ENCODE results near the gene RIMS3. TPM values are rescaled to one million over a fixed set of nuclear protein-coding genes. Genes with fewer than 3 reads are reported as not detected.
"Not testable (repeated sequence)": the region's sequence is repeated elsewhere in the genome, so short reads cannot be mapped to it uniquely, and the experiment has no call there.

Gene RIMS3
- total RNA-seq, 1 donor from 2014 or later = 0.52 TPM

- Histone ChIP-seq H3K27me3 (ENCODE audit: control insufficient read depth in 3 of 3, insufficient read depth in 3 of 3, low read length in 3 of 3) (no peaks in the 10 kb centered on the region), H3K4me3 (ENCODE audit: low read length in 3 of 3) (no peak overlapping the region), H3K9ac (ENCODE audit: low read depth in 1 of 3, low read length in 3 of 3) (no peak overlapping the region), H3K4me1 (ENCODE audit: control insufficient read depth in 3 of 3, insufficient read depth in 3 of 3, low read length in 3 of 3) (peaks cover 18 to 38% (median 31%) of the 10 kb centered on the region in 3 donors), H3K9me3 (ENCODE audit: control insufficient read depth in 3 of 3, low read length in 3 of 3) (no peaks in the 10 kb centered on the region), H3K36me3 (ENCODE audit: control insufficient read depth in 3 of 3, insufficient read depth in 3 of 3, low read length in 3 of 3) (no peaks in the 10 kb centered on the region), H3K27ac (ENCODE audit: low read depth, low read length) (no peak overlapping the region)
Observed at GRCh38 chr1:40706626-40707025, 41.1 kb upstream of the RIMS3 start.

GRCh38 chr1:40704817-40705733 lies 39.6 kb upstream of the RIMS3 start:
- peaks cover 14 to 30% (median 27%) of the 10 kb centered on the region in 3 donors for H3K4me1 ChIP-seq (ENCODE audit: control insufficient read depth in 3 of 3, insufficient read depth in 3 of 3, low read length in 3 of 3)
- no peaks in the 10 kb centered on the region for H3K36me3 ChIP-seq (ENCODE audit: control insufficient read depth in 3 of 3, insufficient read depth in 3 of 3, low read length in 3 of 3)
- no peaks in the 10 kb centered on the region for H3K27me3 ChIP-seq (ENCODE audit: control insufficient read depth in 3 of 3, insufficient read depth in 3 of 3, low read length in 3 of 3)
- H3K9ac ChIP-seq (ENCODE audit: low read depth in 1 of 3, low read length in 3 of 3) = no peak overlapping the region
- H3K27ac ChIP-seq (ENCODE audit: low read depth, low read length) = no peak overlapping the region
- H3K9me3 ChIP-seq (ENCODE audit: control insufficient read depth in 3 of 3, low read length in 3 of 3) = no peaks in the 10 kb centered on the region
- H3K4me3 ChIP-seq (ENCODE audit: low read length in 3 of 3) = no peak overlapping the region

- no peak overlapping the region for H3K4me3 ChIP-seq (ENCODE audit: low read length in 3 of 3)
- H3K36me3 ChIP-seq (ENCODE audit: control insufficient read depth in 3 of 3, insufficient read depth in 3 of 3, low read length in 3 of 3) = no peaks in the 10 kb centered on the region
- peaks cover 13 to 34% (median 19%) of the 10 kb centered on the region in 3 donors for H3K4me1 ChIP-seq (ENCODE audit: control insufficient read depth in 3 of 3, insufficient read depth in 3 of 3, low read length in 3 of 3)
- no peak overlapping the region for H3K9ac ChIP-seq (ENCODE audit: low read depth in 1 of 3, low read length in 3 of 3)
- H3K9me3 ChIP-seq (ENCODE audit: control insufficient read depth in 3 of 3, low read length in 3 of 3) = no peaks in the 10 kb centered on the region
- H3K27ac ChIP-seq (ENCODE audit: low read depth, low read length) = no peak overlapping the region
- no peaks in the 10 kb centered on the region for H3K27me3 ChIP-seq (ENCODE audit: control insufficient read depth in 3 of 3, insufficient read depth in 3 of 3, low read length in 3 of 3)
Observed at GRCh38 chr1:40703316-40703715, 37.8 kb upstream of the RIMS3 start.

GRCh38 chr1:40702810-40703209 lies 37.3 kb upstream of the RIMS3 start:
- H3K9me3 ChIP-seq (ENCODE audit: control insufficient read depth in 3 of 3, low read length in 3 of 3); H3K27me3 ChIP-seq (ENCODE audit: control insufficient read depth in 3 of 3, insufficient read depth in 3 of 3, low read length in 3 of 3); H3K36me3 ChIP-seq (ENCODE audit: control insufficient read depth in 3 of 3, insufficient read depth in 3 of 3, low read length in 3 of 3); H3K4me3 ChIP-seq (ENCODE audit: low read length in 3 of 3); H3K27ac ChIP-seq (ENCODE audit: low read depth, low read length); H3K9ac ChIP-seq (ENCODE audit: low read depth in 1 of 3, low read length in 3 of 3): not testable (repeated sequence)
- H3K4me1 ChIP-seq (ENCODE audit: control insufficient read depth in 3 of 3, insufficient read depth in 3 of 3, low read length in 3 of 3) = peaks cover 10 to 33% (median 17%) of the 10 kb centered on the region in 3 donors

GRCh38 chr1:40701684-40702083 lies 36.2 kb upstream of the RIMS3 start:
- Histone ChIP-seq H3K27ac (ENCODE audit: low read depth, low read length) (no peak overlapping the region), H3K36me3 (ENCODE audit: control insufficient read depth in 3 of 3, insufficient read depth in 3 of 3, low read length in 3 of 3) (no peaks in the 10 kb centered on the region), H3K9me3 (ENCODE audit: control insufficient read depth in 3 of 3, low read length in 3 of 3) (no peaks in the 10 kb centered on the region), H3K9ac (ENCODE audit: low read depth in 1 of 3, low read length in 3 of 3) (no peak overlapping the region), H3K4me1 (ENCODE audit: control insufficient read depth in 3 of 3, insufficient read depth in 3 of 3, low read length in 3 of 3) (peaks cover 10 to 39% (median 17%) of the 10 kb centered on the region in 3 donors), H3K4me3 (ENCODE audit: low read length in 3 of 3) (no peak overlapping the region), H3K27me3 (ENCODE audit: control insufficient read depth in 3 of 3, insufficient read depth in 3 of 3, low read length in 3 of 3) (no peaks in the 10 kb centered on the region)

GRCh38 chr1:40699787-40700186 lies 34.3 kb upstream of the RIMS3 start:
- Histone ChIP-seq H3K9me3 (ENCODE audit: control insufficient read depth in 3 of 3, low read length in 3 of 3) (no peaks in the 10 kb centered on the region), H3K9ac (ENCODE audit: low read depth in 1 of 3, low read length in 3 of 3) (no peak overlapping the region), H3K4me1 (ENCODE audit: control insufficient read depth in 3 of 3, insufficient read depth in 3 of 3, low read length in 3 of 3) (peaks cover 6 to 35% (median 13%) of the 10 kb centered on the region in 3 donors), H3K27me3 (ENCODE audit: control insufficient read depth in 3 of 3, insufficient read depth in 3 of 3, low read length in 3 of 3) (no peaks in the 10 kb centered on the region), H3K4me3 (ENCODE audit: low read length in 3 of 3) (no peak overlapping the region), H3K27ac (ENCODE audit: low read depth, low read length) (no peak overlapping the region), H3K36me3 (ENCODE audit: control insufficient read depth in 3 of 3, insufficient read depth in 3 of 3, low read length in 3 of 3) (no peaks in the 10 kb centered on the region)

GRCh38 chr1:40697436-40697835 lies 32.0 kb upstream of the RIMS3 start:
- Histone ChIP-seq H3K27ac (ENCODE audit: low read depth, low read length) (no peak overlapping the region), H3K4me1 (ENCODE audit: control insufficient read depth in 3 of 3, insufficient read depth in 3 of 3, low read length in 3 of 3) (peaks cover 13 to 39% (median 14%) of the 10 kb centered on the region in 3 donors), H3K9ac (ENCODE audit: low read depth in 1 of 3, low read length in 3 of 3) (no peak overlapping the region), H3K4me3 (ENCODE audit: low read length in 3 of 3) (no peak overlapping the region), H3K36me3 (ENCODE audit: control insufficient read depth in 3 of 3, insufficient read depth in 3 of 3, low read length in 3 of 3) (no peaks in the 10 kb centered on the region), H3K9me3 (ENCODE audit: control insufficient read depth in 3 of 3, low read length in 3 of 3) (no peaks in the 10 kb centered on the region), H3K27me3 (ENCODE audit: control insufficient read depth in 3 of 3, insufficient read depth in 3 of 3, low read length in 3 of 3) (no peaks in the 10 kb centered on the region)

- H3K27ac ChIP-seq (ENCODE audit: low read depth, low read length) = no peak overlapping the region
- no peak overlapping the region for H3K9ac ChIP-seq (ENCODE audit: low read depth in 1 of 3, low read length in 3 of 3)
- H3K27me3 ChIP-seq (ENCODE audit: control insufficient read depth in 3 of 3, insufficient read depth in 3 of 3, low read length in 3 of 3) = no peaks in the 10 kb centered on the region
- no peaks in the 10 kb centered on the region for H3K36me3 ChIP-seq (ENCODE audit: control insufficient read depth in 3 of 3, insufficient read depth in 3 of 3, low read length in 3 of 3)
- no peak overlapping the region for H3K4me3 ChIP-seq (ENCODE audit: low read length in 3 of 3)
- peaks cover 17 to 43% (median 17%) of the 10 kb centered on the region in 3 donors for H3K4me1 ChIP-seq (ENCODE audit: control insufficient read depth in 3 of 3, insufficient read depth in 3 of 3, low read length in 3 of 3)
- H3K9me3 ChIP-seq (ENCODE audit: control insufficient read depth in 3 of 3, low read length in 3 of 3) = no peaks in the 10 kb centered on the region
Observed at GRCh38 chr1:40696294-40696693, 30.8 kb upstream of the RIMS3 start.

GRCh38 chr1:40694353-40694874 lies 28.9 kb upstream of the RIMS3 start:
- Histone ChIP-seq H3K9me3 (ENCODE audit: control insufficient read depth in 3 of 3, low read length in 3 of 3) (no peaks in the 10 kb centered on the region), H3K27me3 (ENCODE audit: control insufficient read depth in 3 of 3, insufficient read depth in 3 of 3, low read length in 3 of 3) (no peaks in the 10 kb centered on the region), H3K4me1 (ENCODE audit: control insufficient read depth in 3 of 3, insufficient read depth in 3 of 3, low read length in 3 of 3) (peaks cover 16 to 39% (median 21%) of the 10 kb centered on the region in 3 donors), H3K9ac (ENCODE audit: low read depth in 1 of 3, low read length in 3 of 3) (no peak overlapping the region), H3K4me3 (ENCODE audit: low read length in 3 of 3) (no peak overlapping the region), H3K36me3 (ENCODE audit: control insufficient read depth in 3 of 3, insufficient read depth in 3 of 3, low read length in 3 of 3) (no peaks in the 10 kb centered on the region), H3K27ac (ENCODE audit: low read depth, low read length) (peak overlapping the region; percentile 9)

- Histone ChIP-seq H3K36me3 (ENCODE audit: control insufficient read depth in 3 of 3, insufficient read depth in 3 of 3, low read length in 3 of 3) (peaks cover 0 to 2% (median 0%) of the 10 kb centered on the region in 3 donors), H3K27me3 (ENCODE audit: control insufficient read depth in 3 of 3, insufficient read depth in 3 of 3, low read length in 3 of 3) (no peaks in the 10 kb centered on the region), H3K4me3 (ENCODE audit: low read length in 3 of 3) (no peak overlapping the region), H3K27ac (ENCODE audit: low read depth, low read length) (no peak overlapping the region), H3K9ac (ENCODE audit: low read depth in 1 of 3, low read length in 3 of 3) (no peak overlapping the region), H3K4me1 (ENCODE audit: control insufficient read depth in 3 of 3, insufficient read depth in 3 of 3, low read length in 3 of 3) (peaks cover 16 to 33% (median 21%) of the 10 kb centered on the region in 3 donors), H3K9me3 (ENCODE audit: control insufficient read depth in 3 of 3, low read length in 3 of 3) (no peaks in the 10 kb centered on the region)
Observed at GRCh38 chr1:40693425-40693824, 27.9 kb upstream of the RIMS3 start.

Data from skeletal muscle tissue (tissue), 4 donors.